ENCODE measurements around the gene SYNPO2. TPM values are rescaled to one million over a fixed set of nuclear protein-coding genes. Genes with fewer than 3 reads are reported as not detected.
A peak's percentile ranks its signal among the peaks of the same experiment; 100 is the strongest.

SYNPO2 gene
- total and polyA plus RNA-seq, 2 donors (not counting 1 experiment from before 2014, with no cell fraction given), result 40.1 to 71.7 TPM

DNA sequence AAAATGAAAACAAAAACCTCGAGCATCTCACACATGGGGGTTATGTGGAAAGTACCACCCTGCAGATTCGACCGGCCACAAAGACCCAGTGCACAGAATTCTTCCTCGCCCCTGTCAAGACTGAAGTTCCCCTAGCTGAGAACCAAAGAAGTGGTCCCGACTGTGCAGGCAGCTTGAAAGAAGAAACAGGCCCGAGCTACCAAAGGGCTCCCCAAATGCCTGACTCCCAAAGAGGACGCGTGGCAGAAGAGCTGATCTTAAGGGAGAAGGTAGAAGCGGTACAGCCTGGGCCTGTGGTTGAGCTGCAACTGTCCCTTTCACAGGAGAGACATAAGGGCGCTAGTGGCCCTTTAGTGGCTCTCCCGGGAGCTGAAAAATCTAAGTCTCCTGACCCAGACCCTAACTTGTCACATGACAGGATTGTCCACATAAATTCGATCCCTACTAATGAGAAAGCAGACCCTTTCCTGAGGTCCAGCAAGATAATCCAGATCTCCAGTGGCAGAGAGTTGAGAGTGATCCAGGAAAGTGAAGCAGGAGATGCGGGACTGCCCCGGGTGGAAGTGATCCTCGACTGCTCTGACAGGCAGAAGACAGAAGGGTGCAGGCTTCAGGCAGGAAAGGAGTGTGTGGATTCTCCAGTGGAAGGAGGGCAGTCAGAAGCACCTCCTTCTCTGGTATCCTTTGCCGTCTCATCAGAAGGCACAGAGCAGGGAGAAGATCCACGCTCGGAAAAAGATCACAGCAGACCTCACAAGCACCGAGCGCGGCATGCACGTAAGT is 138.2 kb downstream of the SYNPO2 start:
- Histone ChIP-seq H2AFZ (ENCODE audit: low read length) (peak overlapping the region; percentile 60), H3K4me1 (ENCODE audit: control insufficient read depth, extremely low read depth, insufficient read depth, low read length) (peaks cover 11% of the 10 kb centered on the region), H3K9ac (ENCODE audit: insufficient read depth, low read length) (peak overlapping the region; percentile 29), H3K79me2 (ENCODE audit: control insufficient read depth, insufficient read depth, low read length) (peaks cover 9% of the 10 kb centered on the region), H3K4me3 (replicated peaks in 1 of 4; ENCODE audit: control extremely low read depth in 1 of 4, insufficient read depth in 1 of 4, low read depth in 3 of 4, low read length in 4 of 4) (peak overlapping the region in 3 of 4 experiments; percentile 42 to 60 (median 51)), H3K9me3 (ENCODE audit: control insufficient read depth, insufficient read depth, low read depth, low read length) (no peaks in the 10 kb centered on the region), H3K36me3 (ENCODE audit: control insufficient read depth, insufficient read depth, low read length) (peaks cover 3% of the 10 kb centered on the region), H3K4me2 (ENCODE audit: extremely low read depth, insufficient read depth, low read length) (peak overlapping the region; percentile 79), H3K27me3 (ENCODE audit: control insufficient read depth, insufficient read depth, low read length) (no peaks in the 10 kb centered on the region), H3K27ac (ENCODE audit: insufficient read depth, low read length) (peak overlapping the region; percentile 83), H4K20me1 (ENCODE audit: control insufficient read depth, extremely low read depth, insufficient read depth, low read length) (no peaks in the 10 kb centered on the region)
- TF ChIP-seq EZH2 (IDR thresholded peaks at IDR 0.05; ENCODE audit: low read length, missing control alignments), result no peak
- TF ChIP-seq CTCF (conservative IDR thresholded peaks at IDR 0.05 in 1 of 2, IDR thresholded peaks at IDR 0.05 in 1 of 2; ENCODE audit: low read depth in 1 of 2, low read length in 2 of 2), result no peak
- DNase-seq (ENCODE audit: low read depth in 2 of 2), result no peak

DNA sequence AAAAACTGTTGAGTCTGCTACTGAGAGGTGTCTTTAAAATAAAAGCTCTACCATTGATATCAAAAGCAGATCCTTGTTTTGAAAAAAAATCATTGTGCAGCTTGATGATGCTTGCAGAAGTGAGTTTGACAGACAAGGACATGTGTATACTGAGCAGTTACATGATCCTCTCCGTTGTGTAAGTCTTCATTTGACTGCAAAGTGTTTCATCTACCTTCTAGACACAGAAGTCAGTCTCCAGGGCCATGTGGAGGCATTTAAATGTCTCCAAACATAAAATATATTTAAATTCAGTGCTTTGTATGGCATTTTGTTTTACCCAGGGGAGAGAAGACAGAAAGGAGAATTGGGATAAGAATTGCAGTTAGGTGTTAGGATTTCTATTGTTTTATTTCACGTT is 139.2 kb downstream of the SYNPO2 start:
- Histone ChIP-seq H3K4me1 (ENCODE audit: control insufficient read depth, extremely low read depth, insufficient read depth, low read length) (peaks cover 11% of the 10 kb centered on the region), H4K20me1 (ENCODE audit: control insufficient read depth, extremely low read depth, insufficient read depth, low read length) (no peaks in the 10 kb centered on the region), H3K36me3 (ENCODE audit: control insufficient read depth, insufficient read depth, low read length) (peaks cover 3% of the 10 kb centered on the region), H3K4me3 (replicated peaks in 1 of 4; ENCODE audit: control extremely low read depth in 1 of 4, insufficient read depth in 1 of 4, low read depth in 3 of 4, low read length in 4 of 4) (peak overlapping the region in 3 of 4 experiments; percentile 42 to 60 (median 51)), H3K9me3 (ENCODE audit: control insufficient read depth, insufficient read depth, low read depth, low read length) (no peaks in the 10 kb centered on the region), H3K27me3 (ENCODE audit: control insufficient read depth, insufficient read depth, low read length) (no peaks in the 10 kb centered on the region), H3K79me2 (ENCODE audit: control insufficient read depth, insufficient read depth, low read length) (peaks cover 9% of the 10 kb centered on the region), H3K4me2 (ENCODE audit: extremely low read depth, insufficient read depth, low read length) (peak overlapping the region; percentile 79), H3K27ac (ENCODE audit: insufficient read depth, low read length) (no peak overlapping the region), H3K9ac (ENCODE audit: insufficient read depth, low read length) (no peak overlapping the region), H2AFZ (ENCODE audit: low read length) (no peak overlapping the region)
- TF ChIP-seq EZH2 (IDR thresholded peaks at IDR 0.05; ENCODE audit: low read length, missing control alignments) (no peak), CTCF (conservative IDR thresholded peaks at IDR 0.05 in 1 of 2, IDR thresholded peaks at IDR 0.05 in 1 of 2; ENCODE audit: low read depth in 1 of 2, low read length in 2 of 2) (no peak)
- DNase-seq (ENCODE audit: low read depth in 2 of 2), result no peak

DNA sequence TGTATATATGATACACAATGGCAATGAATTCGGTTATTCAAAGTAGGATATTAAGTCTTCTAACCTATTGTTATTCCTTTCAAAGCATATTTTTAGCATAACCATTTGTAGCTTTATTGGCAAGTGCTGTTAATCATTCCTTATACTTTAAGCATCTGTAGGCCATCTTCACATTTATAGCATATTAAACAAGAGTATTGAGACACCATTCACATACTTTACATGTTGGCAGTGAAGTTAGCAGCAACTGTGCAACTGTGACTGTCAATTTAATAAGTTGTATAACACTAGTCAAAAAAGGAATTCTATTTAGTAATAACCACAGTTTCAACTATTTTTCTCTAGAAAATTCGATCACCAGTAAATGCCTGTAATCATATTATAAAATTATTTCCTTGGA is 139.6 kb downstream of the SYNPO2 start:
- H3K9ac ChIP-seq (ENCODE audit: insufficient read depth, low read length), result no peak overlapping the region
- no peak for DNase-seq (ENCODE audit: low read depth in 2 of 2)

More for the DNA sequence above, 139.6 kb downstream of the SYNPO2 start:
- H3K27ac ChIP-seq (ENCODE audit: insufficient read depth, low read length), result no peak overlapping the region
- H3K27me3 ChIP-seq (ENCODE audit: control insufficient read depth, insufficient read depth, low read length), result no peaks in the 10 kb centered on the region
- H3K9me3 ChIP-seq (ENCODE audit: control insufficient read depth, insufficient read depth, low read depth, low read length), result no peaks in the 10 kb centered on the region
- H3K4me2 ChIP-seq (ENCODE audit: extremely low read depth, insufficient read depth, low read length), result peak overlapping the region; percentile 79
- H3K4me3 ChIP-seq (replicated peaks in 1 of 4; ENCODE audit: control extremely low read depth in 1 of 4, insufficient read depth in 1 of 4, low read depth in 3 of 4, low read length in 4 of 4), result peak overlapping the region in 3 of 4 experiments; percentile 42 to 60 (median 51)
- H2AFZ ChIP-seq (ENCODE audit: low read length), result no peak overlapping the region
- no peaks in the 10 kb centered on the region for H4K20me1 ChIP-seq (ENCODE audit: control insufficient read depth, extremely low read depth, insufficient read depth, low read length)
- no peak for TF ChIP-seq CTCF (conservative IDR thresholded peaks at IDR 0.05 in 1 of 2, IDR thresholded peaks at IDR 0.05 in 1 of 2; ENCODE audit: low read depth in 1 of 2, low read length in 2 of 2)
- TF ChIP-seq EZH2 (IDR thresholded peaks at IDR 0.05; ENCODE audit: low read length, missing control alignments), result no peak
- peaks cover 11% of the 10 kb centered on the region for H3K4me1 ChIP-seq (ENCODE audit: control insufficient read depth, extremely low read depth, insufficient read depth, low read length)
- peaks cover 9% of the 10 kb centered on the region for H3K79me2 ChIP-seq (ENCODE audit: control insufficient read depth, insufficient read depth, low read length)
- H3K36me3 ChIP-seq (ENCODE audit: control insufficient read depth, insufficient read depth, low read length), result peaks cover 3% of the 10 kb centered on the region

Measured in fibroblast of lung (primary cell).